Measurements from ENCODE around the gene TMC7. TPM values are rescaled to one million over a fixed set of nuclear protein-coding genes. Genes with fewer than 3 reads are reported as not detected.

The TMC7 gene
- total and polyA plus RNA-seq, 2 of the 13 experiments (the other 11 are each of a cell fraction or from before 2014, with no cell fraction given) = 1.2 to 5.1 TPM

DNA sequence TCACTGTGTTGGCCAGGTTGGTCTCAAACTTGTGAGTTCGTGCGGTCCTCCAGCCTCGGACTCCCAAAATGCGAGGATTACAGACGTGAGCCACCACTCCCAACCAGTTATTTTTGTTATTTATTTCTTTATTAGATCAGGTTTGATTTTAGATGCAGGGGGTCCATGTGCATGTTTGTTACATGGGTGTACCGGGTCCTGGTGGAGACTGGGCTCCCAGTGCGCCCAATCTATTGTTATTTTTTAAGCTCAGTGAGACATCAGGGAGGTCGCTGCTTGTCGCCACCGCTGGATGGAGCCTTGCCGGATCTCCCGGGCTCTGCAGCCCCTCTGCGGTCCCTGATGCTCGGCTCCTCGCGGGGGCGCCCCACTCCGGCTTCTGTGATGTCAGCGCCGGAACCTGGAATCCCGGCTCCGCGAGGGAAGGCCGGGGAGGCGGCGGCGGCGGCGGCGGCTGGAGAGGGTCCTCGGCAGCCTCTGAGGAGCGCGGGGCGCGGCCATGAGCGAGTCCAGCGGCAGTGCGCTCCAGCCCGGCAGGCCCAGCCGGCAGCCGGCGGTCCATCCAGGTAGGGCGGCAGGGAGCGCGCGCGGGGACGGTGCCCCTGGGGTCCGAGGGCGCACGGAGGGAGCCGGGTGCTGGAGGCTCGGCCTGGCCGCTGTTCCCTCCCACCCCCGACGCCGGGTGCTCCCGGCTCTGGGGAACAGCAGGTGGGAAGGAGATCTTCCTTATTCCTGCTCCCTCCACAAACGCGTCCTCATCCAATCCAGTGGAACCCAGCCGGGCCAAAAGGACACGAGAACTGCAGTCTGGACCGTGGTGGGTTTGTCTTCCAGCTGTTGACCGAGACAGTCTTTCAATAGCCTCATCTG is at the start of gene TMC7 (continued):
- TF ChIP-seq, protein P1, sequence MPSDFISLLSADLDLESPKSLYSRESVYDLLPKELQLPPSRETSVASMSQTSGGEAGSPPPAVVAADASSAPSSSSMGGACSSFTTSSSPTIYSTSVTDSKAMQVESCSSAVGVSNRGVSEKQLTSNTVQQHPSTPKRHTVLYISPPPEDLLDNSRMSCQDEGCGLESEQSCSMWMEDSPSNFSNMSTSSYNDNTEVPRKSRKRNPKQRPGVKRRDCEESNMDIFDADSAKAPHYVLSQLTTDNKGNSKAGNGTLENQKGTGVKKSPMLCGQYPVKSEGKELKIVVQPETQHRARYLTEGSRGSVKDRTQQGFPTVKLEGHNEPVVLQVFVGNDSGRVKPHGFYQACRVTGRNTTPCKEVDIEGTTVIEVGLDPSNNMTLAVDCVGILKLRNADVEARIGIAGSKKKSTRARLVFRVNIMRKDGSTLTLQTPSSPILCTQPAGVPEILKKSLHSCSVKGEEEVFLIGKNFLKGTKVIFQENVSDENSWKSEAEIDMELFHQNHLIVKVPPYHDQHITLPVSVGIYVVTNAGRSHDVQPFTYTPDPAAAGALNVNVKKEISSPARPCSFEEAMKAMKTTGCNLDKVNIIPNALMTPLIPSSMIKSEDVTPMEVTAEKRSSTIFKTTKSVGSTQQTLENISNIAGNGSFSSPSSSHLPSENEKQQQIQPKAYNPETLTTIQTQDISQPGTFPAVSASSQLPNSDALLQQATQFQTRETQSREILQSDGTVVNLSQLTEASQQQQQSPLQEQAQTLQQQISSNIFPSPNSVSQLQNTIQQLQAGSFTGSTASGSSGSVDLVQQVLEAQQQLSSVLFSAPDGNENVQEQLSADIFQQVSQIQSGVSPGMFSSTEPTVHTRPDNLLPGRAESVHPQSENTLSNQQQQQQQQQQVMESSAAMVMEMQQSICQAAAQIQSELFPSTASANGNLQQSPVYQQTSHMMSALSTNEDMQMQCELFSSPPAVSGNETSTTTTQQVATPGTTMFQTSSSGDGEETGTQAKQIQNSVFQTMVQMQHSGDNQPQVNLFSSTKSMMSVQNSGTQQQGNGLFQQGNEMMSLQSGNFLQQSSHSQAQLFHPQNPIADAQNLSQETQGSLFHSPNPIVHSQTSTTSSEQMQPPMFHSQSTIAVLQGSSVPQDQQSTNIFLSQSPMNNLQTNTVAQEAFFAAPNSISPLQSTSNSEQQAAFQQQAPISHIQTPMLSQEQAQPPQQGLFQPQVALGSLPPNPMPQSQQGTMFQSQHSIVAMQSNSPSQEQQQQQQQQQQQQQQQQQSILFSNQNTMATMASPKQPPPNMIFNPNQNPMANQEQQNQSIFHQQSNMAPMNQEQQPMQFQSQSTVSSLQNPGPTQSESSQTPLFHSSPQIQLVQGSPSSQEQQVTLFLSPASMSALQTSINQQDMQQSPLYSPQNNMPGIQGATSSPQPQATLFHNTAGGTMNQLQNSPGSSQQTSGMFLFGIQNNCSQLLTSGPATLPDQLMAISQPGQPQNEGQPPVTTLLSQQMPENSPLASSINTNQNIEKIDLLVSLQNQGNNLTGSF (CRISPR knock-in tag; IDR thresholded peaks at IDR 0.05) = peak; percentile 40; the same call in 1 of the 2 replicates
- no peak; the same call in 1 of the 2 replicates for TF ChIP-seq ZNF746 (CRISPR knock-in tag; IDR thresholded peaks at IDR 0.05)
- no peak; the same call in 1 of the 2 replicates for TF ChIP-seq SIX1 (CRISPR knock-in tag; IDR thresholded peaks at IDR 0.05; ENCODE audit: borderline replicate concordance)
- TF ChIP-seq ZNF619 (CRISPR knock-in tag; IDR thresholded peaks at IDR 0.05) = peak; percentile 87
- TF ChIP-seq ZC3H4 (CRISPR knock-in tag; IDR thresholded peaks at IDR 0.05; ENCODE audit: borderline replicate concordance) = no peak
- peak; percentile 99 for TF ChIP-seq ZNF329 (CRISPR knock-in tag; IDR thresholded peaks at IDR 0.05; ENCODE audit: low read depth)
- 0 out of 2 replicates have a peak, but pooled peaks have one; percentile 50 for TF ChIP-seq LCORL (IDR thresholded peaks at IDR 0.05)
- peak; percentile 85 for TF ChIP-seq LCORL (CRISPR knock-in tag; IDR thresholded peaks at IDR 0.05)
- no peak for TF ChIP-seq TCF12 (IDR thresholded peaks at IDR 0.05)
- TF ChIP-seq TCF12 (CRISPR knock-in tag; IDR thresholded peaks at IDR 0.05) = peak; percentile 98
- TF ChIP-seq PCBP1 (IDR thresholded peaks at IDR 0.05; ENCODE audit: borderline replicate concordance, low read depth, low read length) = peak; percentile 66; the same call in 1 of the 2 replicates
- TF ChIP-seq SMARCC2 (IDR thresholded peaks at IDR 0.05) = no peak
- TF ChIP-seq, protein P2, sequence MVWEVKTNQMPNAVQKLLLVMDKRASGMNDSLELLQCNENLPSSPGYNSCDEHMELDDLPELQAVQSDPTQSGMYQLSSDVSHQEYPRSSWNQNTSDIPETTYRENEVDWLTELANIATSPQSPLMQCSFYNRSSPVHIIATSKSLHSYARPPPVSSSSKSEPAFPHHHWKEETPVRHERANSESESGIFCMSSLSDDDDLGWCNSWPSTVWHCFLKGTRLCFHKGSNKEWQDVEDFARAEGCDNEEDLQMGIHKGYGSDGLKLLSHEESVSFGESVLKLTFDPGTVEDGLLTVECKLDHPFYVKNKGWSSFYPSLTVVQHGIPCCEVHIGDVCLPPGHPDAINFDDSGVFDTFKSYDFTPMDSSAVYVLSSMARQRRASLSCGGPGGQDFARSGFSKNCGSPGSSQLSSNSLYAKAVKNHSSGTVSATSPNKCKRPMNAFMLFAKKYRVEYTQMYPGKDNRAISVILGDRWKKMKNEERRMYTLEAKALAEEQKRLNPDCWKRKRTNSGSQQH (CRISPR knock-in tag; IDR thresholded peaks at IDR 0.05; ENCODE audit: low read depth) = peak; percentile 62; the same call in 1 of the 2 replicates
- TF ChIP-seq KLF15 (CRISPR knock-in tag; IDR thresholded peaks at IDR 0.05; ENCODE audit: borderline replicate concordance) = peak; percentile 74; the same call in 1 of the 2 replicates
- no peak for TF ChIP-seq ZNF674 (CRISPR knock-in tag; IDR thresholded peaks at IDR 0.05; ENCODE audit: low read depth)
- TF ChIP-seq, protein P3, sequence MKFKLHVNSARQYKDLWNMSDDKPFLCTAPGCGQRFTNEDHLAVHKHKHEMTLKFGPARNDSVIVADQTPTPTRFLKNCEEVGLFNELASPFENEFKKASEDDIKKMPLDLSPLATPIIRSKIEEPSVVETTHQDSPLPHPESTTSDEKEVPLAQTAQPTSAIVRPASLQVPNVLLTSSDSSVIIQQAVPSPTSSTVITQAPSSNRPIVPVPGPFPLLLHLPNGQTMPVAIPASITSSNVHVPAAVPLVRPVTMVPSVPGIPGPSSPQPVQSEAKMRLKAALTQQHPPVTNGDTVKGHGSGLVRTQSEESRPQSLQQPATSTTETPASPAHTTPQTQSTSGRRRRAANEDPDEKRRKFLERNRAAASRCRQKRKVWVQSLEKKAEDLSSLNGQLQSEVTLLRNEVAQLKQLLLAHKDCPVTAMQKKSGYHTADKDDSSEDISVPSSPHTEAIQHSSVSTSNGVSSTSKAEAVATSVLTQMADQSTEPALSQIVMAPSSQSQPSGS (CRISPR knock-in tag; IDR thresholded peaks at IDR 0.05) = peak; percentile 68; the same call in 1 of the 2 replicates
- peak; percentile 81; the same call in 1 of the 3 replicates for TF ChIP-seq MXI1 (IDR thresholded peaks at IDR 0.05; ENCODE audit: borderline replicate concordance, low read depth, low read length)
- TF ChIP-seq, protein P4, sequence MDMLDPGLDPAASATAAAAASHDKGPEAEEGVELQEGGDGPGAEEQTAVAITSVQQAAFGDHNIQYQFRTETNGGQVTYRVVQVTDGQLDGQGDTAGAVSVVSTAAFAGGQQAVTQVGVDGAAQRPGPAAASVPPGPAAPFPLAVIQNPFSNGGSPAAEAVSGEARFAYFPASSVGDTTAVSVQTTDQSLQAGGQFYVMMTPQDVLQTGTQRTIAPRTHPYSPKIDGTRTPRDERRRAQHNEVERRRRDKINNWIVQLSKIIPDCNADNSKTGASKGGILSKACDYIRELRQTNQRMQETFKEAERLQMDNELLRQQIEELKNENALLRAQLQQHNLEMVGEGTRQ (IDR thresholded peaks at IDR 0.05; ENCODE audit: low read depth, low read length) = no peak
- TF ChIP-seq, protein P4 (CRISPR knock-in tag; IDR thresholded peaks at IDR 0.05; ENCODE audit: borderline replicate concordance) = no peak
